Panc1 (cell line): ENCODE measurements around the gene LAMA5.

Experiments used
- POLR2AphosphoS5 ChIP-seq: IDR thresholded peaks from 2 replicates; pipeline ENCODE4 v1.6.1; 2012; ENCODE audit warnings: mild to moderate bottlenecking, low read depth, low read length, moderate library complexity
- TF ChIP-seq, protein P1 (sequence below): fragments of 450-650 bp; IDR thresholded peaks from 2 replicates; pipeline ENCODE4 v1.5.1; 2017; ENCODE audit warnings: mild to moderate bottlenecking

DNA sequence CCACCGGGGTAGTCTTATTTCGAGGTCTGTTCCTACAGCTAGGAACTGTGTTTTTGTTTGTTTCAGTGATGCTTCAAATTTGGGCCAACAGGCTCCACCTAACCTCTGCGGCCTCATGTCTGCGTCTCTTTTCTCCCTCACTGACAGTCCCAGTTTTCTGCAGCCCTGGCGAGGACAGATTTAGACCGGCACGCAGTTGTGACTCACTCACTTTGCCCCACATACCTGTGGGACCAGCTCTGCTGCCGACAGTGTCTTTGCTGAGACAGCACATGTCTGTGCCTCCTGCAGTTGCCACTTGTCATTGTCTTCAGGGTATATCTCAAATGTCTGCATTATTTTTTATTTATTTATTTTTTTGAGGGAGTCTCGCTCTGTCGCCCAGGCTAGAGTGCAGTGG lies 99.6 kb downstream of the LAMA5 start:
- TF ChIP-seq, protein P1, sequence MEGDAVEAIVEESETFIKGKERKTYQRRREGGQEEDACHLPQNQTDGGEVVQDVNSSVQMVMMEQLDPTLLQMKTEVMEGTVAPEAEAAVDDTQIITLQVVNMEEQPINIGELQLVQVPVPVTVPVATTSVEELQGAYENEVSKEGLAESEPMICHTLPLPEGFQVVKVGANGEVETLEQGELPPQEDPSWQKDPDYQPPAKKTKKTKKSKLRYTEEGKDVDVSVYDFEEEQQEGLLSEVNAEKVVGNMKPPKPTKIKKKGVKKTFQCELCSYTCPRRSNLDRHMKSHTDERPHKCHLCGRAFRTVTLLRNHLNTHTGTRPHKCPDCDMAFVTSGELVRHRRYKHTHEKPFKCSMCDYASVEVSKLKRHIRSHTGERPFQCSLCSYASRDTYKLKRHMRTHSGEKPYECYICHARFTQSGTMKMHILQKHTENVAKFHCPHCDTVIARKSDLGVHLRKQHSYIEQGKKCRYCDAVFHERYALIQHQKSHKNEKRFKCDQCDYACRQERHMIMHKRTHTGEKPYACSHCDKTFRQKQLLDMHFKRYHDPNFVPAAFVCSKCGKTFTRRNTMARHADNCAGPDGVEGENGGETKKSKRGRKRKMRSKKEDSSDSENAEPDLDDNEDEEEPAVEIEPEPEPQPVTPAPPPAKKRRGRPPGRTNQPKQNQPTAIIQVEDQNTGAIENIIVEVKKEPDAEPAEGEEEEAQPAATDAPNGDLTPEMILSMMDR: no peak
- TF ChIP-seq POLR2AphosphoS5: no peak
